HEK293T (cell line): Measurements from ENCODE around the gene SETD1B.

ENCODE experiments used
- BHLHE40 ChIP-seq: fragments of 450-650 bp; IDR thresholded peaks from 2 replicates; pipeline ENCODE4 v1.6.1; 2016; ENCODE audit warnings: mild to moderate bottlenecking, moderate library complexity, borderline replicate concordance
- CTBP1 ChIP-seq: fragments of 450-650 bp; IDR thresholded peaks from 2 replicates; pipeline ENCODE4 v1.6.1; 2016; ENCODE audit warnings: borderline replicate concordance
- ELF4 ChIP-seq: fragments of 450-650 bp; IDR thresholded peaks from 2 replicates; pipeline ENCODE4 v1.6.1; 2017; ENCODE audit warnings: antibody characterized with exemption
- FOXA1 ChIP-seq: fragments of 450-650 bp; IDR thresholded peaks from 2 replicates; pipeline ENCODE4 v1.6.1; 2016; ENCODE audit warnings: mild to moderate bottlenecking
- FOXK2 ChIP-seq: fragments of 450-650 bp; IDR thresholded peaks from 2 replicates; pipeline ENCODE4 v1.6.1; 2016; ENCODE audit warnings: mild to moderate bottlenecking
- FOXM1 ChIP-seq: fragments of 450-650 bp; IDR thresholded peaks from 2 replicates; pipeline ENCODE4 v1.6.1; 2017; ENCODE audit warnings: mild to moderate bottlenecking, borderline replicate concordance
- LEF1 ChIP-seq: fragments of 450-650 bp; IDR thresholded peaks from 2 replicates; pipeline ENCODE4 v1.6.1; 2017; ENCODE audit warnings: mild to moderate bottlenecking, borderline replicate concordance
- NFRKB ChIP-seq: fragments of 450-650 bp; IDR thresholded peaks from 2 replicates; pipeline ENCODE4 v1.6.1; 2016; ENCODE audit warnings: mild to moderate bottlenecking, moderate library complexity
- PKNOX1 ChIP-seq: fragments of 450-650 bp; IDR thresholded peaks from 2 replicates; pipeline ENCODE4 v1.6.1; 2016
- SP1 ChIP-seq: fragments of 450-650 bp; IDR thresholded peaks from 2 replicates; pipeline ENCODE4 v1.6.1; 2017
- SUZ12 ChIP-seq: fragments of 450-650 bp; IDR thresholded peaks from 2 replicates; pipeline ENCODE4 v1.6.1; 2016; ENCODE audit warnings: mild to moderate bottlenecking
- TARDBP ChIP-seq: fragments of 450-650 bp; IDR thresholded peaks from 2 replicates; pipeline ENCODE4 v1.6.1; 2016
- ZNF384 ChIP-seq: fragments of 450-650 bp; IDR thresholded peaks from 2 replicates; pipeline ENCODE4 v1.6.1; 2016

DNA sequence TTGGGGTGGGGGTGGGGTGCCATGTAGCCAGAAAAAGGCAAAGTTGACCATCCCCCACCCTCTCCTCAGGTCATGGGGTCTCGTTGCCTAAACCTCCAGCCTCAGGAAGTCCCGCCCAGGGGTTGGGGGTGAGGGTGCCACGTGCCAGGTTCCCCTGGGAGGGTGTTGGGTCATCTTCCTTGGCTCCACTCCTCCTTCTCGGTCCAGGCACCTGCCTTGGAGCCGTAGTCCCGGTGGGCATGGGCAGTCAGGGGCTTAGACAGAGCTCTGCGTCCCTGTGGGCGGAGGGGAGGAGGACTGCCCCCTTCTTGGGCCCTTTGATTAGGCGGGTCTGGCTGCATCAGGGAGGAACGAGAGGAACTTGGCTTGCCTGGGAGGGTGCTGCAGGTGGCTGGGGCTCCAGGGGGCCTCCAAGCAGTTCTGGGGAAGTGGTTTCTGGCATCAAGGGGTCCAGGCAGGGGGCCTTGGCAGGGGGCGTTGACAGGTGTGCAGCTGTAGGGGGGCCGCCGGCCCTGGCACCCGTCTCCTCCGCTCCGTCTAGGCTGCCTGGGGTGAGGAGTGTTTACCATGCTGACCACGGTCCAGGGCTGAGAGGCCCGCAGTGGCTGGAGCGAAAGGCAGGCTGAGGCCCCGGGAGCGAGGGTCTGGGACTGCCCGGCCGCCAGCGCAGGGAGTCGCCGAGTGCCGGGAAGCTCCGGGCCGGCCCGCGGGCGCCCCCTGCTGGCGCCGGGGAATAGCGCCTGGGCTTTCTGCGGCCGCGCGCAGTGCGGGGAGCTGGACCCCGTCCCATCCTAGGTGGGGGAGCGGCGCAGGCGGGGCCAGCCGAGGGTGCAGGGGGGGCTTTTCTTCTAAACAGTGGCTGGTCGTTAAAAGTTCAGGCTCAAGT lies 7.9 kb downstream of the SETD1B start:
- TF ChIP-seq LEF1: no peak
- no peak for TF ChIP-seq ZNF384
- no peak for TF ChIP-seq FOXA1
- TF ChIP-seq SP1: no peak
- TF ChIP-seq NFRKB: no peak
- no peak; the same call in 1 of the 2 replicates for TF ChIP-seq FOXM1
- TF ChIP-seq ELF4: no peak
- no peak for TF ChIP-seq BHLHE40
- TF ChIP-seq SUZ12: no peak
- no peak for TF ChIP-seq FOXK2
- no peak for TF ChIP-seq PKNOX1
- TF ChIP-seq CTBP1: no peak
- no peak for TF ChIP-seq TARDBP
